Daoy (cell line): ENCODE measurements around the gene THBS1. TPM values are rescaled to one million over a fixed set of nuclear protein-coding genes. Genes with fewer than 3 reads are reported as not detected.
A peak's percentile ranks its signal among the peaks of the same experiment; 100 is the strongest.

Experiments
- DNase-seq: peaks from one replicate; pipeline ENCODE4 v3.0.0-alpha.2; 2015; ENCODE audit warnings: low read depth
- total RNA-seq: library from RNA; depleted of rRNA; stranded (reverse); fragments of >200 nt; shearing (Covaris generic); gene quantifications from 2 replicates; pipeline ENCODE4 v1.2.3, GENCODE V29; 2014

The THBS1 gene
- total RNA-seq, 1 experiment from 2014 or later, result 839 TPM

DNA sequence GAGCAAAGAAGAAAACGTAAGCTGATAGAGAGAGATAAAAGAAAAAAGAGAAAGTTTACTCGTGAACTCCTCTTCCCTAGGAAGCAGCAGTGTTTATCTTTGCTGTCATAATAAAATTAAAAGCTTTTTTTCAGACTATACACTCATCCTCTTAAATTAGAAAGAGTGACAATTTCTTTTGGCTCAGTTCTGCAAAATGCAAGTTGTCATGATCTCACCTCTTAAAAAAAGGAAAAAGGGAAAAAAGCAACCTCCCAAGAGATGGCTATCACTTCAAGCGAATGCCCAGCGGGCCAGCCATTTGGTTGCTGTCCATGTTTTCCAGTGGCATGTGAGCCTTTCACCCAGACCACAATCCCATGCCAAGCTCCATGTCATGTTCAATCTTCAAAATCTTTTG, 7.0 kb upstream of the THBS1 start:
- no peak for DNase-seq

DNA sequence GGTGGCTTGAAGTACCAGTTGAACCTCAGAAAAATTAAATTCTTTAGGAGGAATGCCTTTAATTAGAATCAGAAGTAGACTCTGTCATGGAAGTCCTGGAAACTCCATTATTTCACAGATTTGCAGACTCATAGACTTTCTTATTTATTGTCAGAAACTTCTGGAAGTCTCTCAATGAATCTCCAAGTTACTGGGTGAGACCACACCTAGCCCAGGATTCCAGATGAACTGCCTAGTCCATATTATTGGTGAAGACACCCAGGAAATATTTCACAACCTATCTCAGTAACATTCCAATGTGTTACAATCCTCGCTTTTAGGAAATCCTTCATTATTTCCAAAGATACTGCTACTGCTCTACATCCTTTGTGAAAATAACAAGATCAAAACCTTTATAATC, 6.5 kb upstream of the THBS1 start:
- DNase-seq, result no peak

DNA sequence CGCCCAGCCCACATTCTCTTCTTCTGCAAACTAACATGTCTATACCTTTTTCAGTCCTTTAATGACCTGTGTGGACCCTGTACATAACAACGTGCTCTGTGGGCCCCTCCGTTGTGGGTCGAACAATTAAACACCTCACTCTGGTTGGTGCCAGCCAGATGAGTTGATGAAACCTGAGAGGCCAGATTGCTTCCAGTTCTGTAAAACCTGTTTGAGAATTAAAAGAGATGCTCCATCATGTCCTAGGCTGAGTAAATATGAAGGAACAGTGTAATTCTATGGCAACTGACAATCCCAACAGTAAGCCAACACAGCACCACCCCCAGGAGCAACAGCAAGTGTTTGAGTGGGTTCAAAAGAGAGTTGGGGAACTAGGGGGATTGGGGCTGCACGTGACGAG, 5.7 kb upstream of the THBS1 start:
- no peak for DNase-seq

DNA sequence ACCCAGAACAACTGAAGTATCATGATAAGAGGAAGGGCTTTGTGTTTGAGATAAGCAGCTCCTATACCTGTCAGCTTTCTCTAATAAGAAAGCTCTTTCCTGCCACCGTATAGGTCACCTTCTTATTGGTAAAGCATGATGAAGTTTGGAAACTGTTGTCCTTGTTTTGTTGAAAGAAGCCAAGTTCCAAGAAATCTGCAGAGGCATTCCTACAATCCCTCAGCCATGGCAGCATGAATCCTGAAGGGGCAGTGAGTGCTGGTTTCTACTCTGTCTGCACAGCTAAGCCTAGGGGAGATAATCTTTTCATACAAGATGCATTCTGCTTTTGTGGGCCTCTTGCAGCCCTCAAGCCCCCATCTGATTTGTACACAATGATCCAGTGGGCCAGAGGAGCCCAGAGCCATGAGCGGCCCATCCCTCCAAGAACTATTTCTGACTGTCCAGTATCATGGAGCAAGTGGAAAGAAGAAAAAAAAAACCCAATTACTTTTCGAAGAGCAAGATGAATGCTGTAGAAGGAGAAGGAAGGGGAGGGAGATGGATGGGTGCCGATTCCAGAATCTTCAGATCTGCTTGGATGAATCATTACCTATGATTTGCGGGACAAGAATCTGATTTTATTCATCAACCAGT, 1.9 kb upstream of the THBS1 start:
- DNase-seq, result peak; percentile 16

DNA sequence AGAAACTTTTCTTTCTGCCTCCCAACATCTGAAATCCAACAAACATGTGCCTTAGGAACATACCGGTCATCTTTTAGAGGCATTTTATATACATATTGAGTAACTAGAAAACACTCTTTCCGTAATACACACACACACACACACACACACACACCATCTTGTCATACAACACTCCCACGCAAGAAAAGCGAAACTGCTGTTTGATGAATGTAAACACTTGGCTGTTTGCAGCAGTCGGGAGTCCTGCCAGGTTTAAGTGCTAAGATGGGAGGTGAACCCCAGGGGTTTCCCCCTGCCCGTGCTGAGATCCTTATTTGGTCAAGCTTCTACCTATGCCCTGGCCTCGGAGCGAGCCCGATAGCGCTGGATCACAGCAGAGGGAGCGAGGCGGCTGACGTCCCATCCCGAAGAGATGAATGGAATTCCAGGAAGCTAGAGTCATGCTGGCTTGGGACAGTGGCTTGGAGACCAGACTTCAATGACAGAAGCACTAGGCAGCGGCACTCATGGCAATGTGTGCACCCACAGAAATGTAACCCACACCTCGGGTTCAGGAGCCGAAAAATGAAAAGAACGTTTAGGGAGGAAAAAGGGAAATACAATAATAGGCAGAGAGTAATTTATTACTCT, 1.3 kb upstream of the THBS1 start:
- DNase-seq, result peak; percentile 92

DNA sequence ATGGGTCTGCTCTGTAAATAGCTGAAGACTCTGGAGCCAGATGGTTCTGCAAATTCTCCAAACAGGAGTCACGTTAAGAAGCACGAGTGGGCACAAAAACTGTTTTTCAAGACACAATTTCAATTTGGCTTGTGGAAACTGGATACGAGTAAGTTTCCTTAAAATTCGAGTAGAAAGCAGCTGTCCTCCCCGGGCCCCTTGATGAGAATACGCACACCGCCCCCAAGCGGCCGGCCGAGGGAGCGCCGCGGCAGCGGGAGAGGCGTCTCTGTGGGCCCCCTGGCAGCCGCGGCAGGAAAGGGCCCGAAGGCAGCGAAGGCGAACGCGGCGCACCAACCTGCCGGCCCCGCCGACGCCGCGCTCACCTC, 778 bp upstream of the THBS1 start:
- DNase-seq, result peak; percentile 94

DNA sequence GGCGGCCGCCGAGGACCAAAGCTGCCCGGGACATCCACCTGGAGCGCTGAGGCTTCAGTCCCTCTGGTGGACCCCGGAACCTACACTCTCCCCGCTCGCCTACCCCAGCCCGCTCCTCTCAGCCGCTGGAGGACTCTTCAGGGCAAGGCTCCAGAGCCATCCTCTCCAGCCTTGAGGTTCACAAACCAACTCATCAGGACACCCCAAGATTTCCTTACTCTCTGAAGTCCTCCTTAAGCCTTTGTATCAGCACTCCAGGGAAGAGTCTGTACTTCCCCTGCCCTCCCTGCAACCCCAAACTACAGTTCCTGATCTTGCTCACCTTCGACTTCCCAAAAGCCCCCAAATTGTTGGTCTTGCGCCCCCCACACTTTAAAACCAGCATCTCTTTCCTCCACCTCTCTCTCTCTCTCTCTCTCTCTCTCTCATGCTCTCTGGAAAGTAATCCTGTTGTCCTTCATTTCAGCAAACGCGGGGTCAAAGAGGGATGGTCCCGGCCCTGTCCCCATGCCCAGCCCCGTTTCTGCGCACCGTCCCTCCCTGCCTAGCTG, 438 bp downstream of the THBS1 start:
- no peak for DNase-seq

DNA sequence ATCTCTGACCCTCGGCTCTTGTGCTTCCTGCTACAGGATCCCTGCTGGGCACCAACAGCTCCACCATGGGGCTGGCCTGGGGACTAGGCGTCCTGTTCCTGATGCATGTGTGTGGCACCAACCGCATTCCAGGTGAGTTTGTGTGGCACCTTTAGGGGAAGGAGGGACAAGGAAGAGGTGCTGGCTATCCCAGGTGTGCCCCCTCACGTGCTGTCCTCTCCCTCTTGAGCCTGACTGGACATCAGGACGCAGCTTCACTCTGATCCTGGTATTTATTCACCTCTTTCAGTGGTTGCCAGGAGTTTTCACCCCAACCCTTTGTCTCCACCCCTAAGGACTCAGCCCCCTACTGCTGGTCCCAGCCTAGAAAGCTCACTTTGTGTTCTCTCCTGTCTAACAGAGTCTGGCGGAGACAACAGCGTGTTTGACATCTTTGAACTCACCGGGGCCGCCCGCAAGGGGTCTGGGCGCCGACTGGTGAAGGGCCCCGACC, 960 bp downstream of the THBS1 start:
- peak; percentile 73 for DNase-seq

DNA sequence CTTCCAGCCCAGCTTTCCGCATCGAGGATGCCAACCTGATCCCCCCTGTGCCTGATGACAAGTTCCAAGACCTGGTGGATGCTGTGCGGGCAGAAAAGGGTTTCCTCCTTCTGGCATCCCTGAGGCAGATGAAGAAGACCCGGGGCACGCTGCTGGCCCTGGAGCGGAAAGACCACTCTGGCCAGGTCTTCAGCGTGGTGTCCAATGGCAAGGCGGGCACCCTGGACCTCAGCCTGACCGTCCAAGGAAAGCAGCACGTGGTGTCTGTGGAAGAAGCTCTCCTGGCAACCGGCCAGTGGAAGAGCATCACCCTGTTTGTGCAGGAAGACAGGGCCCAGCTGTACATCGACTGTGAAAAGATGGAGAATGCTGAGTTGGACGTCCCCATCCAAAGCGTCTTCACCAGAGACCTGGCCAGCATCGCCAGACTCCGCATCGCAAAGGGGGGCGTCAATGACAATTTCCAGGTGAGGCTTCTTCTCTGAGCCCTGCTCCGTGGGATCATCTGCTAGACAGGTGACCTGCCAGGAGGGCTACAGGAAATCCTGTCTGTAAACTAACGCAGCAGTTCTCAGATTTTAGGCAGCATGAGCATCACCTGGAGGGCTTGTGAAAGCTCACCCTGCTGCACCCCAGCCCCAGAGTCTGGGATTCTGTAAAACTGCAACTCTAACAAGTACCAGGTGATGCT, 1.6 kb downstream of the THBS1 start:
- DNase-seq, result peak; percentile 66

DNA sequence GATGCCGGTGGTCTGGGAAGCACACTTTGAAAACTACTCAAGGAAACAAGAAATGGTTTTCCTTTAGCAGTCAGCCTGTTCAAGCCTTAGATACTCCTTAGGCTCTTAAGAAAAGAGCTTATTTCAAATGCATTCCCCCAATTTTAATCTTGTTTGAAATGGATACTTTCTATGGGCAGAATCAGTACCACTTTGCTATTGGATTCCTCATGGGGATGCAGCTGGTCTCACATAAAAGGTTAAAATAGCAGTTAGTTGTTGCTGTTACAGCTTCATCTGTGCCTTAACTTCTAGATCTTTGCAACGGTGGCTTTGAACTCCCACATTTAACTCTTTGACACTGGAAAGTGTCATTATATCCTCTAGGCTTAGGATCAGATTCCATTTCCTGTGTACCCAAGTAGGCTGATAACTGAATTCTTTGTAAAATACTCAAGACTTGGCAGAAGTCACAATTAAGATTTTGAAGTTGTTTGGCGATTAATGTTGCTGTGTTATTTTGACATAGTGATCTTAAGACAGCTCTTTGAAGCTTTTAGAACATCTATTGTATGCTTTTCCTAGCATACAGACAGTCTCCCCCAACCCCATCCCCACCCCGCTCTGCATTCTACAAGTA, 2.2 kb downstream of the THBS1 start:
- peak; percentile 7 for DNase-seq

DNA sequence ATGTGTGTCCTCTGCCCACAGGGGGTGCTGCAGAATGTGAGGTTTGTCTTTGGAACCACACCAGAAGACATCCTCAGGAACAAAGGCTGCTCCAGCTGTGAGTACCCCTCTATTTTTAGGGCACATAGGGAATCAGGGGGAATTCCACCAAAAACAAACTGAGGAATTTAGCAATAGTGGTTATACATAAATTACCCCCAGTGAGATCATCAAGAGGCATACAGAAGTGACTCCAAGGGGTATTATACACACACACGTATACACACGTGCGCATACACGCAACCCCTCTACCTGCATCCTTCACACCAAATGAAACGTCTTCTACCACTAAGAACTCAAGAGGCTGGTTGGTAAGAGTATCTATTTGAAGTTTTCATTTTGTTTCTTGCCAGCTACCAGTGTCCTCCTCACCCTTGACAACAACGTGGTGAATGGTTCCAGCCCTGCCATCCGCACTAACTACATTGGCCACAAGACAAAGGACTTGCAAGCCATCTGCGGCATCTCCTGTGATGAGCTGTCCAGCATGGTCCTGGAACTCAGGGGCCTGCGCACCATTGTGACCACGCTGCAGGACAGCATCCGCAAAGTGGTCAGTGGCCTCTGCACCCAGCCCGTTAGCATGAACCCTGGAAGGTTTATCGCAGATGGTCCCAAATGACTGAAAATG, 2.9 kb downstream of the THBS1 start:
- peak; percentile 61 for DNase-seq

DNA sequence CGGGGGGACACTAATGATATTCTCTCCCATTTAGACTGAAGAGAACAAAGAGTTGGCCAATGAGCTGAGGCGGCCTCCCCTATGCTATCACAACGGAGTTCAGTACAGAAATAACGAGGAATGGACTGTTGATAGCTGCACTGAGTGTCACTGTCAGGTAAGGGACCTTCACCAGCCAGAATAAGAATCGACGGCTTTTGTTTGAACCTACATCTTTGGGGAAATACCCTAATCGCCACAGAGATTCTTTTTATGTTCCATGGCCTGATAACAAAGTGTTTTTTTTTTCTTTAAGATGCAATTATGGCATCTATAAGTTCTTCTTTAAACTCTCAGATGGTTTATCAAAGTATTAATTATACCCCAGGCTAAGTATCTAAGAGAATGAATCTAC, 3.4 kb downstream of the THBS1 start:
- no peak for DNase-seq

DNA sequence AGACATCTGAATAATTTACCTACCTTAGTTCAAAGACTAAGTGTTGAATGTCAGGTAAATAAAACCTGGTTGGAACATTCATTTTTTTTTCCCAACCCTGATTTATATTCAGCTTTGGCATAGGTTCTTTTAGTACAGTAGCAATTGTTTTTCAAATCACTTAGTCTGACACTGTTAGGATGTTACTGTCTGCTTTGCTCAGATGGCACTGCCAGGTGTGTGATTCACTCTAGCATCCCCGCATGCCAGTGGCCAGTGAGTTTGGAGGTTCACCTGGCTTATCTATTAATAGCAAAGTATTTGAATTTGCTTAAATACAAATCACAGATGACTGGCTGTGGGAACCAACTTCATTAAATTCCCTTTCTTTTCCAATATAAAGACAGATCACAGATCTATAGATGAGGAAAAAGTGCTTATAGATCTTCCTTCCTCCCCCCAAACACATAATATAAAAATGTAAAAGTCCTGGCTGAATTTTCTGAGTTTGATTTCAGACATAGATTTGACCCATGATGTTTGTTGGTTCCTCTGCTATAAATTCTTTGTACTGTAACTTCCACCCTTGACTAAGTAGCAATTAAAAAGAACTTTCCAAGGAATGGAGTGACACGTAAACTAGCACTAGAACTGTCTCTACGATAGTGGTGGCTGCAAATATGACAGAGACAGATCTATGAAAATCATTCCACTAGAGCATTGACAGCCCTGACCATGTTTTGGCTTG, 3.9 kb downstream of the THBS1 start:
- no peak for DNase-seq

DNA sequence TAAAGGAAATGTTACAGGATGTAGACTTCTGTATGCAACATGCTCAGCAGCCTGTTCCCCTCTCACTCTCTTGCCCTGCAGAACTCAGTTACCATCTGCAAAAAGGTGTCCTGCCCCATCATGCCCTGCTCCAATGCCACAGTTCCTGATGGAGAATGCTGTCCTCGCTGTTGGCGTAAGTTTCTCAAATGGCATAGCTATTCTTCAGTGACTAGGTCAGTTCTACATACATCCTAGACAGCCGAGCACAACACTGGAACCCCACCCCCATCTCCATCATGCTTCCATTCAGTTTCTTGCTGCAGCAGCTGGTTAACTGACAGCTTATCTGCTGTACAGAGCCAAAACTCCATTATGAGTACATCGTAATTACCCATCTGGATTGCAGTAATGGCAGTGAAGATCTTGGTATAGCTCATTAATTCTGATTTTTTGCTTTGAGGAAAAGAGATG, 4.5 kb downstream of the THBS1 start:
- peak; percentile 16 for DNase-seq

DNA sequence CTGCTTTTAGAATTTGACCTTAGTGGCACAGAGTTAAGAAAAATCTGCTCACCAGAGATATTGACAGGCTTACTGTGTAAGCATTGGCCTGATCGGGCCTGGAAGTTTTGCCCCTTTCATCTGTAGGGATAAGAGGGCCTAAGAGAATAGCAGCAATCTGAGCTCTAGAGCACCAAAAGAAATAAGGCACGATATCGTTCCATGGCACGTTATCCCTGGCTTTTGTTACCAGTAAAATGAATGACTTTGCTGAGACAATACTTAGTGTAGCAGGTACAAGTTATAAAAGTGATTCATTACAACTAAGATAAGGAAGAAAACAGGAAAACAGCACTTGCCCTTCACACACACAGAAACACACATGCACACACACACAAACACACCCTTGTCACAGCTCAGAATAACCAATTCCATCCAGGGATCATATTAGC, 5.0 kb downstream of the THBS1 start:
- DNase-seq, result no peak

DNA sequence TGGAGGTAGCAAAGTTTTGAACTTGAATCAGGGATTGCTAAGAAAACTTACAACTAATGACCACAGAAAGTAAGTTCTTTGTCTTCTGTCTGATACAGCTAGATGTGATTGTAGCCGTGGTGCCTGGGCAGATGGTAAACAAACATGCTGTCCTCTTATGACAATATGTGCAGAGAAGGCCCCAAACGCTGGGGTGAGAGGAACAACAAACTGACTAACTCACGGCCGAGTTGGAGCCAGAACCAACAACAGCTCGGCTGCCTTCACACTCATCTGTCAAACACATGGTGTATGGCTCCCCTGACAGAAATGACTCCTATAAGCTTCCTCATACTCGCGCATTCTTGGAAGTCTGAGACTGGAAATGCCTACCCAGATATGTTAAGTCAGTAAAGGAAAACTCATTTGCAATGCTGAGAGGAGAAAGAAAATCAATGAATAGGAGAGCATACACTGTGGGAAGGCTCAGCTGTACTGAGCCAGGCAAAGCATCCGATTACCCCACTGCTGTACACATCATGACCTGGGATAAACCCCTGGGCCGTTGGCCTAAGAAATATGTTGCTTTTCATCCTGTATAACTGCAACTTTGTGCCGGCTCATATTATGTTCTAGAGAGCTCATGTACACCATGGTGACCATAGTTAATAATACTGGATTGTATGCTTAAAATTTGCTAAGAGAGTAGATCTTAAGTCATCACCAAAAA, 5.7 kb downstream of the THBS1 start:
- peak; percentile 56 for DNase-seq

DNA sequence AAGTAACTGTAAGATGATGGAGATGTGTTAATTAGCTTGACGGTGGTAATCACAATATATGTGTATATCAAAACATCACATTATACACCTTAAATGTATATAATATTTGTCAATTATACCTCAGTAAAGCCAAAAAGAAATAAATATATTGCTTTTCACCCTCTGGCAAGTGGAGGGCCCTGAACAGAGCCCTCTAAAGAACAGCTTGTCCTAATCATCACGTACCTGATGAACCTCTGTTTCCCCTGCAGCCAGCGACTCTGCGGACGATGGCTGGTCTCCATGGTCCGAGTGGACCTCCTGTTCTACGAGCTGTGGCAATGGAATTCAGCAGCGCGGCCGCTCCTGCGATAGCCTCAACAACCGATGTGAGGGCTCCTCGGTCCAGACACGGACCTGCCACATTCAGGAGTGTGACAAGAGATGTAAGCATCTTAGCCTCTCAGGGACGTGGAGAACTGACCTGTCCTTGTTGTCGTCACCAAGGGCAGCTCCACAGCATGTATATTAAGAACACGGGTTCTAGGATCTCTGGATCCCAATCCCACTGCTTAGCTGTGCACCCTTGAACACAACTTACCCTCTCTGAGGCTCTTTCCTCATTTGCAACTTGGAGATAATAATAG, 6.3 kb downstream of the THBS1 start:
- DNase-seq, result peak; percentile 41

DNA sequence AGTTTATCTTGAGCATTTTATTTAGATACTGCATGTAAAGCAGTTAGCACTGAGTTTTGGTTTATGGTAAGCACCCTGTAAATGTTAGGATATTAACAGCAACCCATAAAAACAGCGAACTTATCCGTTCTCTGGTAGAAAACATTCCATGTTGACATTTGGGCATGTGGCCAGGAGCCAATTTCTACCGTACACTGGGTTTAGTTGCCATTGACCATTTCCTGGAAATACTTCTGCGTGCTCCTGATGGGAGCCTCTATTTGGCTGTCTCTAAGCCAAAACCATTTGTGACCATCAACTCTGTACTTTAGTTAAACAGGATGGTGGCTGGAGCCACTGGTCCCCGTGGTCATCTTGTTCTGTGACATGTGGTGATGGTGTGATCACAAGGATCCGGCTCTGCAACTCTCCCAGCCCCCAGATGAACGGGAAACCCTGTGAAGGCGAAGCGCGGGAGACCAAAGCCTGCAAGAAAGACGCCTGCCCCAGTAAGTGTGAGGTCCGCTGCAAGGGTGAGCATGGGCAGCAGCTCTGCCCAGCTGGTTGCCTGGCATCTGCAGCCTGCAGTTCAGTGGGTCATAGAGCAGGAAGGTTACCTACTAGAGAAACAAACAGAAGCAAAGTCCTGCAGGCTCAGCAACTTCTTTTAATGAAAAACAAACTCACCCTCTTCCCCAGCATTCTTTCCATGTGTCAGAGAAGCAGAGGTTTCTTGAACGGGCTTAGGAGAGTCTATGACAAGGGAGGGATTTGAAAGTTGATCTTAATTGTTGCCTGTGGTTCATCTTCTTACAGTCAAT, 7.1 kb downstream of the THBS1 start:
- peak; percentile 47 for DNase-seq
